ENCODE data around the gene MARCKS.

MARCKS gene

DNA sequence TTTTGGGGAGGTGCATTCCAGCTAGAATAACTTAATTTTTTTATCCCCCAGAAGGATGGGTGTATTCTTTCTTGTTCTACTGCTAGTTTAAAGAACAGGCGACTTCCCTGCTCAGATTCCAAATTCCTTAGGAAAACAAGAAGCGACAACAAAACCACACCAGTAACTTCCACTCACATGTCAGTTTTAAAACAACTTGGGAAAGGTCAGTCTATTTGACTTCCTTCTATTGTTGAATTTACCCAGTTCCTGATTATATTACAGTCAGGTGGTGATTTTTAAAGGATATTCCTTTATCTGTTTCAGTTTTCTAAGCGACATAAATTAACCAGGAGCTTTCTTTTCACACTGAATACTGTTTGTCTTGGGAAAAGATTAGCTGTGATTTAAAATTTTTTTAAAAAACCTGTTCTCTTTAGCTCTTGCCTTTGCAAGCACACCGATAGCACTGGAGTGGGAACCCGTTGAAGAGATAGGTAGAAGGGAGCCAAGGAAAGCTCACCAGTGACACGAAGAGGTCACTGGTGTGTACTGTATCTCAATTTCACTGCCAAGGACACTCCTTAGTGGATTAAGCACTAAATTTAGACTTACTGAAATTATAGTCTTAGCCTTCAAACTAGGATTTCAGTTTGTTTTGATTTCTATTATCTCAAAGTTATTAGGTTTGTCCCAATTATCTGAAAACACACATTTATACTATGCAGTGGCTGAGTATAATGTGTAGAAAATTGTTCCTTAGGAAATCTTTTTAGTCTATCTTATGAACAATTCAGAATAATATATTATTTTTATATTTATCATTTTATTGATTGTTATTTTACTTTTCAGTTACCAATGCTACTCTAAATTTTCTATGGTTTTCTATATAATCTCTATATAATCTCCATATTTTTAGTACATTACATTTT is 22.3 kb downstream of the MARCKS start:
- TF ChIP-seq, protein P1, sequence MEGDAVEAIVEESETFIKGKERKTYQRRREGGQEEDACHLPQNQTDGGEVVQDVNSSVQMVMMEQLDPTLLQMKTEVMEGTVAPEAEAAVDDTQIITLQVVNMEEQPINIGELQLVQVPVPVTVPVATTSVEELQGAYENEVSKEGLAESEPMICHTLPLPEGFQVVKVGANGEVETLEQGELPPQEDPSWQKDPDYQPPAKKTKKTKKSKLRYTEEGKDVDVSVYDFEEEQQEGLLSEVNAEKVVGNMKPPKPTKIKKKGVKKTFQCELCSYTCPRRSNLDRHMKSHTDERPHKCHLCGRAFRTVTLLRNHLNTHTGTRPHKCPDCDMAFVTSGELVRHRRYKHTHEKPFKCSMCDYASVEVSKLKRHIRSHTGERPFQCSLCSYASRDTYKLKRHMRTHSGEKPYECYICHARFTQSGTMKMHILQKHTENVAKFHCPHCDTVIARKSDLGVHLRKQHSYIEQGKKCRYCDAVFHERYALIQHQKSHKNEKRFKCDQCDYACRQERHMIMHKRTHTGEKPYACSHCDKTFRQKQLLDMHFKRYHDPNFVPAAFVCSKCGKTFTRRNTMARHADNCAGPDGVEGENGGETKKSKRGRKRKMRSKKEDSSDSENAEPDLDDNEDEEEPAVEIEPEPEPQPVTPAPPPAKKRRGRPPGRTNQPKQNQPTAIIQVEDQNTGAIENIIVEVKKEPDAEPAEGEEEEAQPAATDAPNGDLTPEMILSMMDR (conservative IDR thresholded peaks at IDR 0.05; ENCODE audit: control insufficient read depth, insufficient read depth, low read depth, low read length): peak; percentile 92
- no peak overlapping the region for H3K4me3 ChIP-seq (ENCODE audit: control insufficient read depth, low read depth, low read length)
- peak; percentile 78 for DNase-seq (ENCODE audit: low read depth)

DNA sequence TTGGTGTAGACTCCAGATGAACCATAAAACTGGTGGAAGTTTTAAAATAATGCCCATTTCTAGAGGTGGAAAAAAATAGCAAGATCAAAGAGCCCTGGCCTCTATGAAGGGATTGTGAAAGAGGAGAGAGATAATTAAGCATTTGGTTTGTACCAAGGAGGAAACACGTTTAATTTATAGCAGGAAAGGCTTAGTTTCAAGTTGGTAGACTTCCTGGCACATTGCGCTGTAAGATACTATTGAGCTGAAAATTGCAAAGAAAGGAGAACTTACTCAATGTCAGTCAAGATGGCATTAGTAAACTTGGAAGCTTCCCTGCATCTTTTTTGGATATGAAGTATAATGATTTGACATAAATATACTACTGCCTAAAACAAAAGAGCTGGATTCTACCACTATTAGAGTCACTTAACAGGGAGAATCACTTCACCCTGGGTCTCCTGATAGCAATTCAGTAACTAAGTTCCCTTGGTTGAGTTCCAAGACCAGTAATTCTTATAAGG is 24.4 kb downstream of the MARCKS start:
- TF ChIP-seq, protein P1 (conservative IDR thresholded peaks at IDR 0.05; ENCODE audit: control insufficient read depth, insufficient read depth, low read depth, low read length): no peak
- H3K4me3 ChIP-seq (ENCODE audit: control insufficient read depth, low read depth, low read length): no peak overlapping the region
- no peak for DNase-seq (ENCODE audit: low read depth)

DNA sequence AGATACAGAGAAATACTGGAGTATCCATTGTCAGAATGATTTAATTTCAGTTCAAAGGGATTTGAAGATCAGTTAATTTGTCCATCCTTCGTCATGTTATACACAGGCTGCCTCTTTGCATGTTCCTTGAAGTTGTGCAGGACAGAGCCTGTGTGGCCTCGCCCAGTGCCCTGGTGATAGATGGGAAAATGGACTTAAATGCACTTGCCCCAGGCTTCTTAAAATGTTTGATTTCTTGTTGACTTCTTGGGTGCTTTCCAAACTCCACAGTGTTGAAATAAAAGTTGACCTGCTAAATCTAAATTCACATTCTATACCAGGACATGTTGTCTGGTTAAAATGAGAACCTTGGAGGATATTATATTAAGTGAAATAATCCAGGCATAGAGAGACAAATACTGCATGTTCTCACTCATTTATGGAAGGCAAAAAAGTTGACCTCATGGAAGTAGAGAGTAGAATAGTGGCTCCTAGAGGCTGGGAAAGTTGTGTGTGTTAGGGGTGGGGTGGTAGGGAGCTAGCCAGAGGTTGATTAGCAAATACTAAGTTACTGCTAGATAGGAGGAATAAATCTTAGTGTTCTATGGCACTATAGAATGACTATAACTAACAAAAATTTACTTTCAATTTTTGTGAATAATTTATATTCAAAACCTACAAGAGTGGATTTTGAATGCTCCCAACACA is 25.3 kb downstream of the MARCKS start:
- no peak for DNase-seq (ENCODE audit: low read depth)
- TF ChIP-seq, protein P1 (conservative IDR thresholded peaks at IDR 0.05; ENCODE audit: control insufficient read depth, insufficient read depth, low read depth, low read length): no peak
- H3K4me3 ChIP-seq (ENCODE audit: control insufficient read depth, low read depth, low read length): no peak overlapping the region

DNA sequence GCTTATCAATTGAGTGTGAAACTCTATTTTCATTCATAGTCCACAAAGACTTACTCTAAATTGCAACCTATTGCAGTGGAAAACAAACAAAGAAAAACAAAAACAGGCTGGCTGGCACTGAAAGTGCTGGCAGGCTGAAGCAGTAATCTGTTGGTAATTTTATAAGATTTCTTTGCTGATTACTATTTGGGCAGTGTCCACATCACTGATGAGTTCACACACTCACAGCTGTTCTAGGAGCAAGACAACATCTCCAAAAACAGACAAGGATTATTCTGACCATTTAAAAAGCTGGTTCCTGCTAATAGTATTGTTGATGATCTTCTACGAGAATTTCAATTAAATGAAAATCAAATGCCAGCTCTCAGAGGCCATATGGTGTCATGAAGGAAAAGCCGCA is 26.9 kb downstream of the MARCKS start:
- H3K4me3 ChIP-seq (ENCODE audit: control insufficient read depth, low read depth, low read length): no peak overlapping the region
- DNase-seq (ENCODE audit: low read depth): no peak
- TF ChIP-seq, protein P1 (conservative IDR thresholded peaks at IDR 0.05; ENCODE audit: control insufficient read depth, insufficient read depth, low read depth, low read length): no peak

DNA sequence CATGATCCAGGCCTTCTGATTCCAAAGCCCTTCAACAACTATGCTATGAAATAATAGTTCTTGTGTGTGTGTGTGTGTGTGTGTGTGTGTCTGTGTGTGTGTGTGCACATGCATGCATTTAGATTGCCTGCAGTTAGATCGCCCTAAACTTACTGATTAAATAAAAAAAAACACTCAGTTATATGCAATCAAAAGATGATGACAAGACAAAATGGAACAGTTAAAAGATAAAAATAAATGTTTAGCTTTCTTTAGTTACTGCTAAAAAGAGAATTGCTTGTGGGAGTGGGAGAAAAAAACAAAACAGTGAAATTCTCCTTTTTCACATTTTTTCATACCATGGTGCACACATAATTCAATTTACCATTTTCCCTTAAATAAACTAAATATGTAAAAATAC is 29.4 kb downstream of the MARCKS start:
- no peak for DNase-seq (ENCODE audit: low read depth)
- H3K4me3 ChIP-seq (ENCODE audit: control insufficient read depth, low read depth, low read length): no peak overlapping the region
- TF ChIP-seq, protein P1 (conservative IDR thresholded peaks at IDR 0.05; ENCODE audit: control insufficient read depth, insufficient read depth, low read depth, low read length): no peak

DNA sequence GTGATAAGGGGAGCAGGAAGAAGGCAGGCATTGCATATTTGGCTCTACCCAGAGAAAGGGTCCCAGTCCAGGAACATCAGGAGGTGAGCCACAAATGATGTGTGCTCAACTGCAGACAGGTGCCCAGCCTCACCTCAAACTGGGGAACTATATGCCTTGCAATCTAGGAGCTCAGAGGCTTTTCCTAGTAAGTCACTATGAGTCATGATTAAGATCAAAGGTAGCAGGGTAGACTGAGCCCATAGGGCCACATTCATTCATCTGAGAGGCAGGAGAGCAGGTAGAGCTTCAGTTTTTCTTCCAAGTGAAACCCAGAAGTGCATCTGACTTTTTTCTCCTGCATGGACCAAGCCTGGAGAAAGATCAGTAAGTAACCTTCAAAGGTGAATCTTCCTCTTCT is 31.3 kb downstream of the MARCKS start:
- no peak overlapping the region for H3K4me3 ChIP-seq (ENCODE audit: control insufficient read depth, low read depth, low read length)
- DNase-seq (ENCODE audit: low read depth): no peak
- TF ChIP-seq, protein P1 (conservative IDR thresholded peaks at IDR 0.05; ENCODE audit: control insufficient read depth, insufficient read depth, low read depth, low read length): no peak

All from fibroblast of mammary gland (primary cell).